Liver (tissue), 3 donors: ENCODE results near the gene APOBEC3H.

Experiments used
- RAD21 ChIP-seq, 2 donors: IDR thresholded peaks; 2 replicates each; pipeline ENCODE4 v1.6.1; 2016; ENCODE audit warnings: antibody characterized with exemption in 2 of 2, mild to moderate bottlenecking in 2 of 2
- ZBTB33 ChIP-seq: IDR thresholded peaks from 2 replicates; pipeline ENCODE4 v1.6.1; 2016; ENCODE audit warnings: antibody characterized with exemption
- TF ChIP-seq, protein P1 (sequence below): fragments of 150-350 bp; IDR thresholded peaks from 2 replicates; pipeline ENCODE4 v1.5.1; 2017; ENCODE audit warnings: improper control_type of control experiment, low read depth, low read length; ENCODE audit not compliant: missing input control
- TF ChIP-seq, protein P2 (sequence below): IDR thresholded peaks from 2 replicates; pipeline ENCODE4 v1.6.1; 2016; ENCODE audit warnings: antibody characterized with exemption, mild to moderate bottlenecking
- donor health status: healthy.
- donor health status: healthy.

DNA sequence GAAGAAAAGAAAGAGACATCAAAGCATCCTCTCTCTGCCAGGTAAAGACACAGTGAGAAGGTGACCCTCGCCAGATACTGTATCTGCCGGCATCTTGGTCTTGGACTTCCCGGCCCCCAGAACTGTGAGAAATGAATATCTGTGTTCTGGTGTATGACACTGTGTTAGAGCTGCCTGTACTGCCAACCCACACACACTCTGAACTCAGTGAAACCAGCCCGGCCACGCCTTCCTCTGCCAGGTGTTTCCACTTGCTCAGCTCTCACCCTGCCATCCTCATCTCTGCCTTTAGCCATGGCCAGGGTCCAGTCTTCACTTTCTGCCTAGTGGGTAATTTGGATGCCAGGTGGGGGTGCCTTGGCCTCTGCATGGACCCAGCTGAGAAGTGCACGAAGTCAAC lies 31.5 kb downstream of the APOBEC3H start:
- TF ChIP-seq RAD21 (IDR thresholded peaks at IDR 0.05): no peak
- TF ChIP-seq ZBTB33: no peak
- TF ChIP-seq, protein P1, sequence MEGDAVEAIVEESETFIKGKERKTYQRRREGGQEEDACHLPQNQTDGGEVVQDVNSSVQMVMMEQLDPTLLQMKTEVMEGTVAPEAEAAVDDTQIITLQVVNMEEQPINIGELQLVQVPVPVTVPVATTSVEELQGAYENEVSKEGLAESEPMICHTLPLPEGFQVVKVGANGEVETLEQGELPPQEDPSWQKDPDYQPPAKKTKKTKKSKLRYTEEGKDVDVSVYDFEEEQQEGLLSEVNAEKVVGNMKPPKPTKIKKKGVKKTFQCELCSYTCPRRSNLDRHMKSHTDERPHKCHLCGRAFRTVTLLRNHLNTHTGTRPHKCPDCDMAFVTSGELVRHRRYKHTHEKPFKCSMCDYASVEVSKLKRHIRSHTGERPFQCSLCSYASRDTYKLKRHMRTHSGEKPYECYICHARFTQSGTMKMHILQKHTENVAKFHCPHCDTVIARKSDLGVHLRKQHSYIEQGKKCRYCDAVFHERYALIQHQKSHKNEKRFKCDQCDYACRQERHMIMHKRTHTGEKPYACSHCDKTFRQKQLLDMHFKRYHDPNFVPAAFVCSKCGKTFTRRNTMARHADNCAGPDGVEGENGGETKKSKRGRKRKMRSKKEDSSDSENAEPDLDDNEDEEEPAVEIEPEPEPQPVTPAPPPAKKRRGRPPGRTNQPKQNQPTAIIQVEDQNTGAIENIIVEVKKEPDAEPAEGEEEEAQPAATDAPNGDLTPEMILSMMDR: no peak
- TF ChIP-seq, protein P2, sequence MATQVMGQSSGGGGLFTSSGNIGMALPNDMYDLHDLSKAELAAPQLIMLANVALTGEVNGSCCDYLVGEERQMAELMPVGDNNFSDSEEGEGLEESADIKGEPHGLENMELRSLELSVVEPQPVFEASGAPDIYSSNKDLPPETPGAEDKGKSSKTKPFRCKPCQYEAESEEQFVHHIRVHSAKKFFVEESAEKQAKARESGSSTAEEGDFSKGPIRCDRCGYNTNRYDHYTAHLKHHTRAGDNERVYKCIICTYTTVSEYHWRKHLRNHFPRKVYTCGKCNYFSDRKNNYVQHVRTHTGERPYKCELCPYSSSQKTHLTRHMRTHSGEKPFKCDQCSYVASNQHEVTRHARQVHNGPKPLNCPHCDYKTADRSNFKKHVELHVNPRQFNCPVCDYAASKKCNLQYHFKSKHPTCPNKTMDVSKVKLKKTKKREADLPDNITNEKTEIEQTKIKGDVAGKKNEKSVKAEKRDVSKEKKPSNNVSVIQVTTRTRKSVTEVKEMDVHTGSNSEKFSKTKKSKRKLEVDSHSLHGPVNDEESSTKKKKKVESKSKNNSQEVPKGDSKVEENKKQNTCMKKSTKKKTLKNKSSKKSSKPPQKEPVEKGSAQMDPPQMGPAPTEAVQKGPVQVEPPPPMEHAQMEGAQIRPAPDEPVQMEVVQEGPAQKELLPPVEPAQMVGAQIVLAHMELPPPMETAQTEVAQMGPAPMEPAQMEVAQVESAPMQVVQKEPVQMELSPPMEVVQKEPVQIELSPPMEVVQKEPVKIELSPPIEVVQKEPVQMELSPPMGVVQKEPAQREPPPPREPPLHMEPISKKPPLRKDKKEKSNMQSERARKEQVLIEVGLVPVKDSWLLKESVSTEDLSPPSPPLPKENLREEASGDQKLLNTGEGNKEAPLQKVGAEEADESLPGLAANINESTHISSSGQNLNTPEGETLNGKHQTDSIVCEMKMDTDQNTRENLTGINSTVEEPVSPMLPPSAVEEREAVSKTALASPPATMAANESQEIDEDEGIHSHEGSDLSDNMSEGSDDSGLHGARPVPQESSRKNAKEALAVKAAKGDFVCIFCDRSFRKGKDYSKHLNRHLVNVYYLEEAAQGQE: no peak
